ENCODE results near the gene PPP1R10. TPM values are rescaled to one million over a fixed set of nuclear protein-coding genes. Genes with fewer than 3 reads are reported as not detected.

The PPP1R10 gene
- total and polyA plus RNA-seq, 3 experiments from 2014 or later: 27.3 to 117 (median 115) TPM

GRCh38 chr6:30554962-30555815 is 61.9 kb downstream of the PPP1R10 start:
- peaks cover 42% of the 10 kb centered on the region for H3K36me3 ChIP-seq (ENCODE audit: insufficient read depth, low read length)
- DNase-seq: peak in 1 of 5 donors; percentile 18
- peak overlapping the region; percentile 98 to 100 (median 100) for H3K27ac Mint-ChIP-seq

GRCh38 chr6:30554404-30554803 is 62.6 kb downstream of the PPP1R10 start:
- H3K9me3 Mint-ChIP-seq: no peaks in the 10 kb centered on the region
- peaks cover 0 to 4% of the 10 kb centered on the region in 2 donors for H3K27me3 Mint-ChIP-seq
- POLR2A ChIA-PET: interaction anchor here (0.6 to 0.7 kb wide), 2 partner anchors 10 to 45 kb away, joined by 4 read pairs; no protein-coding TSS in a partner anchor
- peak overlapping the region in 7 of 8 donors; percentile 98 to 100 (median 100) for H3K27ac Mint-ChIP-seq
- Histone ChIP-seq H3K27me3 (ENCODE audit: insufficient read depth, low read length, poor library complexity, severe bottlenecking) (no peaks in the 10 kb centered on the region), H3K4me3 (ENCODE audit: low read length) (no peak overlapping the region), H3K27ac (ENCODE audit: low read depth, low read length) (no peak overlapping the region), H3K9me3 (ENCODE audit: low read length) (no peaks in the 10 kb centered on the region), H3K36me3 (ENCODE audit: insufficient read depth, low read length) (peaks cover 42% of the 10 kb centered on the region), H3K4me1 (ENCODE audit: insufficient read depth, low read length) (peaks cover 13% of the 10 kb centered on the region)
- H3K36me3 Mint-ChIP-seq: peaks cover 3 to 77% (median 30%) of the 10 kb centered on the region in 3 donors
- DNase-seq: no peak
- peaks cover 39 to 53% (median 50%) of the 10 kb centered on the region in 3 donors for H3K4me1 Mint-ChIP-seq
- peak overlapping the region; percentile 94 to 100 (median 99) for H3K4me3 Mint-ChIP-seq
- CTCF ChIA-PET: interaction anchor here (0.6 to 7.6 kb wide), 9 partner anchors 9 to 101 kb away, joined by 3 to 35 read pairs (median 6); no protein-coding TSS in a partner anchor

More at GRCh38 chr6:30554962-30555815, 61.9 kb downstream of the PPP1R10 start:
- Mint-ChIP-seq H3K4me1 (peaks cover 39 to 61% (median 58%) of the 10 kb centered on the region in 3 donors), H3K4me3 (peak overlapping the region; percentile 94 to 100 (median 99)), H3K9me3 (no peaks in the 10 kb centered on the region), H3K36me3 (peaks cover 3 to 76% (median 26%) of the 10 kb centered on the region in 3 donors), H3K27me3 (peaks cover 0 to 4% of the 10 kb centered on the region in 2 donors)
- peaks cover 13% of the 10 kb centered on the region for H3K4me1 ChIP-seq (ENCODE audit: insufficient read depth, low read length)
- H3K4me3 ChIP-seq (ENCODE audit: low read length): peak overlapping the region; percentile 97
- peak overlapping the region; percentile 98 for H3K27ac ChIP-seq (ENCODE audit: low read depth, low read length)
- POLR2A ChIA-PET: interaction anchor here (0.6 to 2.7 kb wide), 9 partner anchors 11 to 162 kb away, joined by 3 to 32 read pairs (median 4); partner anchors contain the start of genes ABCF1, MDC1, MRPS18B and PPP1R10
- no peaks in the 10 kb centered on the region for H3K27me3 ChIP-seq (ENCODE audit: insufficient read depth, low read length, poor library complexity, severe bottlenecking)
- H3K9me3 ChIP-seq (ENCODE audit: low read length): no peaks in the 10 kb centered on the region
- CTCF ChIA-PET: interaction anchor here (0.6 to 7.6 kb wide), 9 partner anchors 10 to 167 kb away, joined by 3 to 35 read pairs (median 6); no protein-coding TSS in a partner anchor

Other genes starting within 250 kb of the PPP1R10 start
- 100 to 1,000 TPM; 502 to 511 TPM for gene HLA-E, start 127.7 kb downstream of the PPP1R10 start, total RNA-seq
- gene HLA-E, start 127.7 kb downstream of the PPP1R10 start, polyA plus RNA-seq: 2,881 TPM
- gene GNL1, start 60.8 kb downstream of the PPP1R10 start, total RNA-seq: 100 to 1,000 TPM; 100 to 102 TPM
- gene GNL1, start 60.8 kb downstream of the PPP1R10 start, polyA plus RNA-seq: 49.8 TPM
- gene PRR3, start 59.9 kb downstream of the PPP1R10 start, total RNA-seq: 10 to 100 TPM; 28.2 to 28.9 TPM
- 8.9 TPM for gene PRR3, start 59.9 kb downstream of the PPP1R10 start, polyA plus RNA-seq
- gene ABCF1, start 45.8 kb downstream of the PPP1R10 start, total RNA-seq: 100 to 1,000 TPM; 127 to 133 TPM
- 54.0 TPM for gene ABCF1, start 45.8 kb downstream of the PPP1R10 start, polyA plus RNA-seq
- 100 to 1,000 TPM; 102 to 103 TPM for gene MRPS18B, start 597 bp upstream of the PPP1R10 start, total RNA-seq
- 113 TPM for gene MRPS18B, start 597 bp upstream of the PPP1R10 start, polyA plus RNA-seq
- gene ATAT1, start 9.6 kb upstream of the PPP1R10 start, total RNA-seq: 10 to 100 TPM; 10.5 to 10.7 TPM
- gene ATAT1, start 9.6 kb upstream of the PPP1R10 start, polyA plus RNA-seq: 1.5 TPM
- gene C6orf136, start 29.9 kb upstream of the PPP1R10 start, total RNA-seq: 10 to 100 TPM; 35.9 to 42.2 TPM
- 11.8 TPM for gene C6orf136, start 29.9 kb upstream of the PPP1R10 start, polyA plus RNA-seq
- 10 to 100 TPM; 47.5 to 49.1 TPM for gene DHX16, start 55.8 kb upstream of the PPP1R10 start, total RNA-seq
- 31.0 TPM for gene DHX16, start 55.8 kb upstream of the PPP1R10 start, polyA plus RNA-seq
- gene PPP1R18, start 69.4 kb upstream of the PPP1R10 start, total RNA-seq: 100 to 1,000 TPM; 149 to 153 TPM
- 166 TPM for gene PPP1R18, start 69.4 kb upstream of the PPP1R10 start, polyA plus RNA-seq
- 10 to 100 TPM; 28.1 to 29.2 TPM for gene NRM, start 73.7 kb upstream of the PPP1R10 start, total RNA-seq
- 11.7 TPM for gene NRM, start 73.7 kb upstream of the PPP1R10 start, polyA plus RNA-seq
- 10 to 100 TPM; 59.4 to 71.1 TPM for gene MDC1, start 100.0 kb upstream of the PPP1R10 start, total RNA-seq
- 6.4 TPM for gene MDC1, start 100.0 kb upstream of the PPP1R10 start, polyA plus RNA-seq
- gene TUBB, start 103.1 kb upstream of the PPP1R10 start, total RNA-seq: 1,000 to 10,000 TPM; 1,610 to 1,639 TPM
- 136 TPM for gene TUBB, start 103.1 kb upstream of the PPP1R10 start, polyA plus RNA-seq
- 100 to 1,000 TPM; 154 to 155 TPM for gene FLOT1, start 125.4 kb upstream of the PPP1R10 start, total RNA-seq
- gene FLOT1, start 125.4 kb upstream of the PPP1R10 start, polyA plus RNA-seq: 104 TPM
- gene IER3, start 127.3 kb upstream of the PPP1R10 start, total RNA-seq: 100 to 1,000 TPM; 267 to 294 TPM
- 0.58 TPM for gene IER3, start 127.3 kb upstream of the PPP1R10 start, polyA plus RNA-seq

Measured in CD8-positive, alpha-beta memory T cell (primary cell).